ENCODE measurements around the gene TDP1.

DNA sequence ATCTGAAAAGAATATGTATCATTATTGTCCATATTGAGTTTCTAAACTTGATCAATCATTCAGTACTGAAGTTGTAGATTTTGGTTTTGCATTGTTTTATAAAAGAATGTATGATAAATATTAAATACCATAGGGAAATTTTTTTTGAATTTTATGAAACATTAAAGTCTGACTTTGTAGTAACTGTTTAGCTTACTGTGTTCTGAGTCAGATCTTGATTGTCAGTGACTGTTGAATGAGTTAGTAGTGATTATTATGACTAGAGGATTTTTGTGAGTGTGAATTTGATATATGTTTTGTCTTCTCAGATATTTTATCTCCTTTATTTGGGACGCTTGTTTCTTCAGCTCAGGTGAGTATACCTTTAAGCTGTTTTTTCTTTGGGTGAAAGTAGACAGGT lies 10.1 kb downstream of the TDP1 start:
- TF ChIP-seq CTCF (IDR thresholded peaks at IDR 0.05), result no peak
- no peak for TF ChIP-seq POLR2A (IDR thresholded peaks at IDR 0.05)
